Right atrium auricular region (tissue), 2 donors: Measurements from ENCODE around the gene CDC42EP1. TPM values are rescaled to one million over a fixed set of nuclear protein-coding genes. Genes with fewer than 3 reads are reported as not detected.
A peak's percentile ranks its signal among the peaks of the same experiment; 100 is the strongest.
"Not testable (repeated sequence)": the region's sequence is repeated elsewhere in the genome, so short reads cannot be mapped to it uniquely, and the experiment has no call there.

Source experiments
- DNase-seq: peaks from one replicate; pipeline ENCODE4 v3.0.0-alpha.2; 2019; ENCODE audit warnings: low spot score
- H3K27ac ChIP-seq, 2 donors: fragments of 200-600 bp; sonication (generic); 1 replicate in 1 of 2; 2 replicates in 1 of 2; pipeline ENCODE4 v1.5.1; 2016 to 2019
- H3K27me3 ChIP-seq, 2 donors: fragments of 200-600 bp; sonication (generic); one replicate each; pipeline versions ENCODE4 v1.5.1 to v1.6.0; 2017 to 2019
- H3K36me3 ChIP-seq: fragments of 200-600 bp; sonication (generic); one replicate; pipeline ENCODE4 v1.5.1; 2016
- H3K4me1 ChIP-seq, 2 donors: fragments of 200-600 bp; sonication (generic); one replicate each; pipeline versions ENCODE4 v1.5.1 to v1.6.0; 2017 to 2019
- H3K4me3 ChIP-seq, 2 donors: fragments of 200-600 bp; sonication (generic); 1 replicate in 1 of 2; 2 replicates in 1 of 2; pipeline ENCODE4 v1.5.1; 2017 to 2019; ENCODE audit warnings: mild to moderate bottlenecking in 1 of 2, moderate library complexity in 1 of 2
- H3K9me3 ChIP-seq, 2 donors: fragments of 200-600 bp; sonication (generic); one replicate each; pipeline ENCODE4 v1.5.1; 2019
- total RNA-seq, 2 donors: library from RNA; depleted of rRNA; stranded (reverse); fragments of >200 nt; gene quantifications; one replicate each; pipeline ENCODE4 v1.1.0, GENCODE V29; 2016
- TF ChIP-seq, protein P1 (sequence below), 2 donors: fragments of 200-600 bp; sonication (generic); IDR thresholded peaks; one replicate each; pipeline ENCODE4 v1.5.1; 2019; ENCODE audit warnings: antibody characterized with exemption in 2 of 2

Gene CDC42EP1
- total RNA-seq, 2 donors from 2014 or later, result 20.7 to 34.8 TPM

DNA sequence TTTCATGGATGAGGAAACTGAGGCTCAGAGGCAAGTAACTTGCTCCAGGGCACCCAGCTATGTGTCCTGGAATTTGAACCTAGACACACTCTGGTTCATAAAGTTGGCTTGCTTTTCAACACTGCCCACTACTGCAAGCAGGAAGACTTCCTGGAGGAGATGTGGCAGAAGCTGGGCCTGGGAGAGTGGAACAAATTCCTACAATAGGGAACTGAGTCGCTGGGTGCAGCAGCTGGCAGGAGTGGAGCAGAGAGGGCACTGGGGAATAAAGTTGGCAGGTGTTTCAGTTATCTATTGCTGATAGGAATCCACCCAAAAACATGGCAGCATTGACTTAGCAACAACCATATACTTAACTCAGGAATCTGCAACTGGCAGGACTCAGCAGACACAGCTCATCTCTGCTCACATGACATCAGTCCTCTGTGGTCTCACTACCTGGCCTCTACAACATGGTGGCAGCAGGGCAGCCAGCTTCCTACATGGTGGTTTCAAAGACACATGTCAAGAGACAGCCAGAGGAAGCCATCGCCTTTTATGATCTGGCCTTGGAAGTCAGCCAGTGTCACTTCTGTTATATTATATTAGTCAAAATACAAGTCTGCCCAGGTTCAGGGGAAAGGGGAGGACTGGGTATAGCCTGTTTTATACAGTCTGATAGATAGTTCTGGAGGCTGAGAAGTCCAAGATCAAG is 30.5 kb upstream of the CDC42EP1 start:
- H3K9me3 ChIP-seq, result no peaks in the 10 kb centered on the region
- H3K36me3 ChIP-seq, result no peaks in the 10 kb centered on the region
- H3K4me3 ChIP-seq, result no peak overlapping the region
- no peak overlapping the region for H3K27ac ChIP-seq
- peaks cover 0 to 13% of the 10 kb centered on the region in 2 donors for H3K4me1 ChIP-seq
- no peak for DNase-seq
- no peaks in the 10 kb centered on the region for H3K27me3 ChIP-seq
- TF ChIP-seq, protein P1, sequence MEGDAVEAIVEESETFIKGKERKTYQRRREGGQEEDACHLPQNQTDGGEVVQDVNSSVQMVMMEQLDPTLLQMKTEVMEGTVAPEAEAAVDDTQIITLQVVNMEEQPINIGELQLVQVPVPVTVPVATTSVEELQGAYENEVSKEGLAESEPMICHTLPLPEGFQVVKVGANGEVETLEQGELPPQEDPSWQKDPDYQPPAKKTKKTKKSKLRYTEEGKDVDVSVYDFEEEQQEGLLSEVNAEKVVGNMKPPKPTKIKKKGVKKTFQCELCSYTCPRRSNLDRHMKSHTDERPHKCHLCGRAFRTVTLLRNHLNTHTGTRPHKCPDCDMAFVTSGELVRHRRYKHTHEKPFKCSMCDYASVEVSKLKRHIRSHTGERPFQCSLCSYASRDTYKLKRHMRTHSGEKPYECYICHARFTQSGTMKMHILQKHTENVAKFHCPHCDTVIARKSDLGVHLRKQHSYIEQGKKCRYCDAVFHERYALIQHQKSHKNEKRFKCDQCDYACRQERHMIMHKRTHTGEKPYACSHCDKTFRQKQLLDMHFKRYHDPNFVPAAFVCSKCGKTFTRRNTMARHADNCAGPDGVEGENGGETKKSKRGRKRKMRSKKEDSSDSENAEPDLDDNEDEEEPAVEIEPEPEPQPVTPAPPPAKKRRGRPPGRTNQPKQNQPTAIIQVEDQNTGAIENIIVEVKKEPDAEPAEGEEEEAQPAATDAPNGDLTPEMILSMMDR (IDR thresholded peaks at IDR 0.05), result no peak

DNA sequence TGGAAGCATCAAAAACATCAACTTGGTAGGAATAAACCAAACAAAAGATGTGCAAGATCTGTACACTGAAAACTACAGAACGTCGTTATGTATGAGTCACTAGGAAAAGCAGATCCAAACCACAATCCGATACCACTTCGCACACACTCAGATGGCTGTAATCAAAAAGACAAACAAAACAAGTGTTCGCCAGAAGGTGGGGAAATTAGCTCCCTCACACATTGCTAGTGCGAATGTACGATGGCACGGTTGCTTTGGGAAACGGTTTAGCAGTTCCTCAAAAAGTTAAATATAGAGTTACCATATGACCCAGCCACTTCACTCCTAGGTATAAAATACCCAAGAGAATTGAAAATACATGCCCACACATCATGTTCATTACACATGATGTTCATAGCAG is 26.3 kb upstream of the CDC42EP1 start:
- peaks cover 0 to 8% of the 10 kb centered on the region in 2 donors for H3K4me1 ChIP-seq
- TF ChIP-seq, protein P1 (IDR thresholded peaks at IDR 0.05), result no peak
- H3K4me3 ChIP-seq, result no peak overlapping the region
- no peaks in the 10 kb centered on the region for H3K9me3 ChIP-seq
- H3K27ac ChIP-seq, result no peak overlapping the region
- H3K27me3 ChIP-seq, result no peaks in the 10 kb centered on the region
- DNase-seq, result no peak
- H3K36me3 ChIP-seq, result no peaks in the 10 kb centered on the region

DNA sequence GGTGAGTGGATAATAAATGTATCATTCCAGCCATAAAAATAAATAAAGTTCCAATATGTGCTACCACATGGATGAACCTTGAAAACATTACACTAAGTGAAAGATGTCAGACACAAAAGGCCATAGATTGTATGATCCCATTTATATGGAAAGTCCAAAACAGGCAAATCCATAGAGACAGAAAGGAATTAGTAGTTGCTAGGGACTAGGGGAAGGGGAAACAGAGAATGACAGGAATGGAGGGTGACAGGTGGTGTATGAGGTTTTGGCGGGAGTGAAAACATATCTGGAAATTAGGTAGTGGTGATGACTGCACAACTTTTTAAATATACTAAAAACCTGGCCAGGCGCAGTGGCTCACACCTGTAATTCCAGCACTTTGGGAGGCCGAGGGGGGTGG is 25.8 kb upstream of the CDC42EP1 start:
- TF ChIP-seq, protein P1 (IDR thresholded peaks at IDR 0.05), result no peak
- DNase-seq, result no peak
- Histone ChIP-seq H3K9me3 (no peaks in the 10 kb centered on the region), H3K4me1 (peaks cover 0 to 8% of the 10 kb centered on the region in 2 donors), H3K36me3 (no peaks in the 10 kb centered on the region), H3K27ac (no peak overlapping the region), H3K27me3 (no peaks in the 10 kb centered on the region), H3K4me3 (no peak overlapping the region)

DNA sequence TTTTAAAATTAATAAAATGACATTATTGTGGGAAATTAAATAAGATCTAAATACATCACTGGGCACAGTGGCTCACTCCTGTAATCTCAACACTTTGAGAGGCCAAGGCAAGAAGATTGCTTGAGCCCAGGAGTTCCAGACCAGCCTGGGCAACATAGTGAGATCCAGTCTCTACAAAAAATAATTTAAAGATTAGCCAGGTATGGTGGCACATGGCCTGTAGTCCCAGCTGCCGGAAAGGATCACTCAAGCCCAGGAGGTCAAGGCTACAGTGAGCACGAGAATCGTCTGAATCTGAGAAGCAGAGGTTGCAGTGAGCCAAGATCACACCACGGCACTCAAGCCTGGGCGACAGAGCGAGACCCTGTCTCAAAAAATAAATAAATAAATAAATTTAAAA is 25.1 kb upstream of the CDC42EP1 start:
- TF ChIP-seq, protein P1 (IDR thresholded peaks at IDR 0.05), result no peak
- Histone ChIP-seq H3K27ac (no peak overlapping the region), H3K27me3 (no peaks in the 10 kb centered on the region), H3K9me3 (no peaks in the 10 kb centered on the region), H3K4me3 (no peak overlapping the region), H3K4me1 (peaks cover 0 to 4% of the 10 kb centered on the region in 2 donors), H3K36me3 (no peaks in the 10 kb centered on the region)
- DNase-seq, result no peak

DNA sequence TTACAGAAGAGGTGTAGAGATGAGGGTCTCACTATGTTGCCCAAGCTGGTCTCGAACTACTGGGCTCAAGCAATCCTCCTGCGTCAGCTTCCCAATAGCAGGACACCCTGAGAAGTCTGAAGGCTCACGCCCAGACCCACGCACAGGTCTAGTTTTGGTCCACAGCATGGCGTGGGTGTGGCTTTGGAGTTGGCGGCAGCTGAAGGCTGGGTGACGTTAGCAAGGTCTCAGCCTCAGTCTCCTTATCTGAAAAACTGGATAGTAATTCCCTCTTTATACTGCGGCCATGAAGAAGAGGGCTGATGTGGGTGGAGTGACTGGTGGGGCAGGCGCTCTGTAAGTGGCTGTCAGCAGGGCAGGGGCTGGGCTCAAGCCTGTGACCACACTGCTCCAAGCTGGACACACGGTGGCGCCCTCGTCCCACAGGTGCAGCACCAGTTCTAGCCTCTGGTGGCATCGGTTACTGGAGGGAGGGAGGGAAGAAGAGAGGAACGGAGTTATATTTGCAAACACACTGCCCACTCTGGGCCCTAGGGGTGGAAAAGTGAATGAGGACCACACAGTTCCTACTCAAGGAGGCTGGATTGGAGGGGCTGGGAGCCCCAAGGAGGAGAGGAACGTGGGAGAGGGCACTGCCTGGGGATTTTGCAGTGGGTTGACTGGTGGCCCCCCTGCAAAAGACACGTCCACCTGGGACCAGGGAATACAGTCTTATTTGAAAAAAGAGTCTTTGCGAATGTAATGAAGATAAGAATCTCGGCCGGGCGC is 21.5 kb upstream of the CDC42EP1 start:
- H3K4me3 ChIP-seq, result no peak overlapping the region
- DNase-seq, result peak; percentile 95

DNA sequence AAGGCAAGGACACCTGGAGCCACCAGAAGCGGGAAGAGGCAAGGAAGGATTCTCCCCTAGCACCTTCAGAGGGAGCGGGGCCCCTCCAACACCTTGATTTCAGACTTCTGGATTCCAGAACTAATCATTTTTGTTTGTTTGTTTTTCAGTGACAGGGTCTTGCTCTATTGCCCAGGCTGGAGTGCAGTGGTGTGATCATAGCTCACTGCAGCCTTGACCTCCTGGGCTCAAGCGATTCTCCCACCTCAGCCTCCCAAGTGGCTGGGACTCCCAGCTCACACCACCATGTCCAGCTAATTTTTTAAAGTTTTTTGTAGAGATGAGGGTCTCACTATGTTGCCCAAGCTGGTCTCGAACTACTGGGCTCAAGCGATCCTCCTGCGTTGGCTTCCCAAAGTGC is 20.5 kb upstream of the CDC42EP1 start:
- not testable (repeated sequence) for H3K4me3 ChIP-seq, H3K36me3 ChIP-seq, H3K9me3 ChIP-seq, H3K4me1 ChIP-seq, H3K27ac ChIP-seq, H3K27me3 ChIP-seq, DNase-seq

More for the DNA sequence above, 21.5 kb upstream of the CDC42EP1 start:
- no peaks in the 10 kb centered on the region for H3K27me3 ChIP-seq
- peaks cover 0 to 4% of the 10 kb centered on the region in 2 donors for H3K4me1 ChIP-seq
- TF ChIP-seq, protein P1 (IDR thresholded peaks at IDR 0.05), result peak; percentile 78 to 92
- no peaks in the 10 kb centered on the region for H3K36me3 ChIP-seq
- no peaks in the 10 kb centered on the region for H3K9me3 ChIP-seq
- no peak overlapping the region for H3K27ac ChIP-seq

DNA sequence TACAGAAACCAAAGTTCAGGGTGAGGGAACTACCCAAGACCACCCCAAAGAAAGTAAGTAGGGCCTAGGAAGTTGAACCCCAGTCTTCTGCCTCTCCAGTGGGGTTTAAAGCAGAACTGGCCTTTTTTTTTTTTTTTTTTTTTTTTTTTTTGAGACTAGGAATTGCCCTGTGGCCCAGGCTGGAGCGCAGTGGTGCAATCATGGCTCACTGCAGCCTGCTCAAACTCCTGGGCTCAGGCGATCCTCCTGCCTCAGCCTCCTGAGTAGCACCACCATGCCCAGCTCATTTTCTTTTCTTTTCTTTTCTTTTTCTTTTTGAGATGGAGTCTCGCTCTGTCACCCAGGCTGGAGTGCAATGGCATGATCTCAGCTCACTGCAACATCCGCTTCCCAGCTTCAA is 17.9 kb upstream of the CDC42EP1 start:
- not testable (repeated sequence) for H3K9me3 ChIP-seq, H3K27ac ChIP-seq, H3K36me3 ChIP-seq, H3K4me3 ChIP-seq, H3K27me3 ChIP-seq, DNase-seq
- H3K4me1 ChIP-seq, result peaks cover 0 to 31% of the 10 kb centered on the region in 2 donors
